OCI-LY7 (cell line): Measurements from ENCODE around the gene REC114. TPM values are rescaled to one million over a fixed set of nuclear protein-coding genes. Genes with fewer than 3 reads are reported as not detected.
A peak's percentile ranks its signal among the peaks of the same experiment; 100 is the strongest.

Experiments
- BruUV-seq: library from RNA; stranded (reverse); fragments of 400-500 nt; replicated peaks from 2 replicates; lab custom pipeline; 2021; lab: Mats Ljungman, UMichigan
- CTCF ChIA-PET: fragments of 300-600 bp; sonication (Branson Sonifier 250); formaldehyde crosslinking; loops from one replicate; lab custom pipeline; 2022; ENCODE audit warnings: antibody characterized with exemption; ENCODE audit not compliant: unreplicated experiment; lab: Charles Lee
- POLR2A ChIA-PET: fragments of 300-600 bp; sonication (Branson Sonifier 250); formaldehyde crosslinking; loops from one replicate; lab custom pipeline; 2022; ENCODE audit warnings: antibody characterized with exemption; lab: Charles Lee
- DNase-seq: peaks from one replicate; pipeline ENCODE4 v3.0.0-alpha.2; 2015; ENCODE audit warnings: low spot score
- H2AFZ ChIP-seq: fragments of 200-600 bp; sonication (generic), shearing (Covaris generic); 2 replicates; pipeline ENCODE4 v1.6.1; 2014; ENCODE audit warnings: mild to moderate bottlenecking, antibody characterized with exemption, low read length, moderate library complexity
- H3K27ac ChIP-seq: fragments of 200-600 bp; sonication (generic); 2 replicates; pipeline ENCODE4 v1.5.1; 2014; ENCODE audit warnings: mixed run types, low read depth, mild to moderate bottlenecking, moderate library complexity, low read length, inconsistent platforms; ENCODE audit not compliant: poor library complexity, severe bottlenecking
- H3K36me3 ChIP-seq: fragments of 200-600 bp; sonication (generic); 2 replicates; pipeline ENCODE4 v1.6.1; 2014; ENCODE audit warnings: mild to moderate bottlenecking, antibody characterized with exemption, low read length, moderate library complexity, mixed read lengths; ENCODE audit not compliant: insufficient read depth
- H3K4me1 ChIP-seq: fragments of 200-600 bp; sonication (generic); 2 replicates; pipeline ENCODE4 v1.5.1; 2014; ENCODE audit warnings: mild to moderate bottlenecking, low read length; ENCODE audit not compliant: insufficient read depth, poor library complexity, severe bottlenecking
- H3K4me2 ChIP-seq: fragments of 200-600 bp; sonication (generic); 2 replicates; pipeline ENCODE4 v1.6.1; 2014; ENCODE audit warnings: mild to moderate bottlenecking, low read length
- H3K4me3 ChIP-seq: fragments of 200-600 bp; sonication (generic); 2 replicates; pipeline ENCODE4 v1.5.1; 2014; ENCODE audit warnings: mild to moderate bottlenecking, low read depth, low read length; ENCODE audit not compliant: poor library complexity, severe bottlenecking
- H3K79me2 ChIP-seq: fragments of 200-600 bp; sonication (generic); 2 replicates; pipeline ENCODE4 v1.6.1; 2016; ENCODE audit warnings: low read depth, mild to moderate bottlenecking, low read length, moderate library complexity, mixed read lengths; ENCODE audit not compliant: insufficient read depth
- H3K9me2 ChIP-seq: fragments of 200-600 bp; sonication (generic); 2 replicates; pipeline ENCODE4 v1.6.1; 2016; ENCODE audit warnings: mild to moderate bottlenecking, low read length, mixed read lengths; ENCODE audit not compliant: insufficient read depth
- H3K9me3 ChIP-seq: fragments of 200-600 bp; sonication (generic); 2 replicates; pipeline ENCODE4 v1.6.1; 2014; ENCODE audit warnings: mild to moderate bottlenecking, mixed run types, low read length, mixed read lengths
- H4K20me1 ChIP-seq: fragments of 200-600 bp; sonication (generic); 2 replicates; pipeline ENCODE4 v1.6.1; 2014; ENCODE audit warnings: mild to moderate bottlenecking, antibody characterized with exemption, low read length, moderate library complexity, mixed read lengths; ENCODE audit not compliant: insufficient read depth
- EZH2phosphoT487 ChIP-seq: fragments of 200-600 bp; sonication (generic); IDR thresholded peaks from 2 replicates; pipeline ENCODE4 v1.6.1; 2018; ENCODE audit warnings: low read depth, borderline replicate concordance, mild to moderate bottlenecking, mixed run types, antibody characterized with exemption, low read length, moderate library complexity, mixed read lengths
- intact Hi-C: fragments of 100-400 bp; cut with micrococcal nuclease; formaldehyde crosslinking; loops from one replicate; pipeline ENCODE4 v1.10.0; 2022; ENCODE audit not compliant: unreplicated experiment
- total RNA-seq, 2 experiments: library from RNA; depleted of rRNA in 1 of 2; stranded (reverse); fragments of >200 nt in 1 of 2; shearing (Covaris generic) in 1 of 2; gene quantifications; 2 replicates each; pipeline ENCODE4 v1.2.3, GENCODE V29; 2014 to 2022
- TF ChIP-seq, protein P1 (sequence below): fragments of 200-600 bp; sonication (generic); conservative IDR thresholded peaks from 2 replicates; pipeline ENCODE4 v1.5.1; 2014; ENCODE audit warnings: mild to moderate bottlenecking, antibody characterized with exemption, low read length, moderate library complexity, mixed read lengths

The REC114 gene
- total RNA-seq, 2 experiments from 2014 or later, result not detected

GRCh38 chr15:73457334-73457733, 14.4 kb downstream of the REC114 start:
- TF ChIP-seq, protein P1, sequence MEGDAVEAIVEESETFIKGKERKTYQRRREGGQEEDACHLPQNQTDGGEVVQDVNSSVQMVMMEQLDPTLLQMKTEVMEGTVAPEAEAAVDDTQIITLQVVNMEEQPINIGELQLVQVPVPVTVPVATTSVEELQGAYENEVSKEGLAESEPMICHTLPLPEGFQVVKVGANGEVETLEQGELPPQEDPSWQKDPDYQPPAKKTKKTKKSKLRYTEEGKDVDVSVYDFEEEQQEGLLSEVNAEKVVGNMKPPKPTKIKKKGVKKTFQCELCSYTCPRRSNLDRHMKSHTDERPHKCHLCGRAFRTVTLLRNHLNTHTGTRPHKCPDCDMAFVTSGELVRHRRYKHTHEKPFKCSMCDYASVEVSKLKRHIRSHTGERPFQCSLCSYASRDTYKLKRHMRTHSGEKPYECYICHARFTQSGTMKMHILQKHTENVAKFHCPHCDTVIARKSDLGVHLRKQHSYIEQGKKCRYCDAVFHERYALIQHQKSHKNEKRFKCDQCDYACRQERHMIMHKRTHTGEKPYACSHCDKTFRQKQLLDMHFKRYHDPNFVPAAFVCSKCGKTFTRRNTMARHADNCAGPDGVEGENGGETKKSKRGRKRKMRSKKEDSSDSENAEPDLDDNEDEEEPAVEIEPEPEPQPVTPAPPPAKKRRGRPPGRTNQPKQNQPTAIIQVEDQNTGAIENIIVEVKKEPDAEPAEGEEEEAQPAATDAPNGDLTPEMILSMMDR, result no peak
- no peak for TF ChIP-seq EZH2phosphoT487
- CTCF ChIA-PET, result no interaction called here

GRCh38 chr15:73460662-73461061, 17.7 kb downstream of the REC114 start:
- no TSS peak for BruUV-seq
- Histone ChIP-seq H3K79me2 (no peaks in the 10 kb centered on the region), H3K4me3 (no peak overlapping the region), H3K4me1 (no peaks in the 10 kb centered on the region), H3K27ac (no peak overlapping the region), H2AFZ (no peak overlapping the region), H4K20me1 (no peaks in the 10 kb centered on the region), H3K9me2 (no peaks in the 10 kb centered on the region), H3K9me3 (no peaks in the 10 kb centered on the region), H3K4me2 (no peak overlapping the region), H3K36me3 (no peaks in the 10 kb centered on the region)
- no peak for TF ChIP-seq EZH2phosphoT487
- TF ChIP-seq, protein P1, result no peak
- intact Hi-C loops, result no loop called here
- ChIA-PET POLR2A (no interaction called here), CTCF (no interaction called here)
- DNase-seq, result no peak

More at GRCh38 chr15:73457334-73457733, 14.4 kb downstream of the REC114 start:
- POLR2A ChIA-PET, result interaction anchor here (0.6 to 1.3 kb wide), 7 partner anchors 8 to 210 kb away, joined by 3 to 8 read pairs (median 4); no protein-coding TSS in a partner anchor
- Histone ChIP-seq H3K4me3 (no peak overlapping the region), H2AFZ (no peak overlapping the region), H3K4me2 (no peak overlapping the region), H3K4me1 (no peaks in the 10 kb centered on the region), H3K9me3 (no peaks in the 10 kb centered on the region), H3K9me2 (no peaks in the 10 kb centered on the region), H3K79me2 (no peaks in the 10 kb centered on the region), H3K36me3 (no peaks in the 10 kb centered on the region), H3K27ac (no peak overlapping the region), H4K20me1 (no peaks in the 10 kb centered on the region)
- DNase-seq, result no peak
- BruUV-seq, result no TSS peak
- intact Hi-C loops, result no loop called here

GRCh38 chr15:73464602-73465001, 21.6 kb downstream of the REC114 start:
- H4K20me1 ChIP-seq, result no peaks in the 10 kb centered on the region
- no peak overlapping the region for H3K4me2 ChIP-seq
- no peaks in the 10 kb centered on the region for H3K9me3 ChIP-seq
- TF ChIP-seq, protein P1, result peak; percentile 30; the same call in 1 of the 2 replicates
- no peak for TF ChIP-seq EZH2phosphoT487
- H3K79me2 ChIP-seq, result no peaks in the 10 kb centered on the region
- intact Hi-C loops, result no loop called here
- no peaks in the 10 kb centered on the region for H3K4me1 ChIP-seq
- no peaks in the 10 kb centered on the region for H3K36me3 ChIP-seq
- ChIA-PET CTCF (no interaction called here), POLR2A (interaction anchor here (0.5 to 1.0 kb wide), 2 partner anchors 8 to 21 kb away, joined by 3 read pairs; no protein-coding TSS in a partner anchor)
- no peak overlapping the region for H2AFZ ChIP-seq
- no peaks in the 10 kb centered on the region for H3K9me2 ChIP-seq
- DNase-seq, result no peak
- no peak overlapping the region for H3K27ac ChIP-seq
- no TSS peak for BruUV-seq
- H3K4me3 ChIP-seq, result no peak overlapping the region
